DND-41 (cell line): ENCODE measurements around the gene ACAT2.
A peak's percentile ranks its signal among the peaks of the same experiment; 100 is the strongest.

ENCODE experiments used
- ATAC-seq: fragments of 200-7000 bp; cut with Tn5 transposase; 3 replicates; pipeline ENCODE4 v1.9.1; 2021; ENCODE audit warnings: low read depth; ENCODE audit not compliant: insufficient read depth
- DNase-seq: peaks from one replicate; pipeline ENCODE4 v3.0.0-alpha.2; 2020
- H2AFZ ChIP-seq: 2 replicates; pipeline ENCODE4 v1.6.0; 2012; ENCODE audit warnings: low read depth, low read length
- H3K27ac ChIP-seq: 2 replicates; pipeline ENCODE4 v1.5.1; 2012; ENCODE audit warnings: low read length, inconsistent platforms
- H3K27me3 ChIP-seq: fragments of 200-600 bp; sonication (generic); 2 replicates; pipeline ENCODE4 v1.6.0; 2012; ENCODE audit warnings: low read length, mild to moderate bottlenecking, inconsistent platforms; ENCODE audit not compliant: insufficient read depth, poor library complexity
- H3K36me3 ChIP-seq: 2 replicates; pipeline ENCODE4 v1.5.1; 2012; ENCODE audit warnings: low read length, inconsistent platforms; ENCODE audit not compliant: insufficient read depth
- H3K4me1 ChIP-seq: 2 replicates; pipeline ENCODE4 v1.5.1; 2012; ENCODE audit warnings: mild to moderate bottlenecking, low read length; ENCODE audit not compliant: insufficient read depth
- H3K4me2 ChIP-seq: 2 replicates; pipeline ENCODE4 v1.6.0; 2012; ENCODE audit warnings: mild to moderate bottlenecking, moderate library complexity, low read length, inconsistent platforms; ENCODE audit not compliant: insufficient read depth
- H3K4me3 ChIP-seq, 2 experiments: fragments of 200-600 bp in 1 of 2; shearing (Covaris generic) in 1 of 2; 2 replicates each; pipeline ENCODE4 v1.5.1; 2012 to 2016; ENCODE audit warnings: inconsistent platforms in 2 of 2, low read length in 2 of 2, mild to moderate bottlenecking in 2 of 2, low read depth in 1 of 2, moderate library complexity in 1 of 2
- H3K79me2 ChIP-seq: 2 replicates; pipeline ENCODE4 v1.6.0; 2012; ENCODE audit warnings: low read length, inconsistent platforms; ENCODE audit not compliant: insufficient read depth
- H3K9ac ChIP-seq: 2 replicates; pipeline ENCODE4 v1.6.0; 2012; ENCODE audit warnings: low read depth, mild to moderate bottlenecking, inconsistent platforms, low read length, moderate library complexity
- H3K9me3 ChIP-seq: 2 replicates; pipeline ENCODE4 v1.5.1; 2012; ENCODE audit warnings: low read length, moderate library complexity, mild to moderate bottlenecking, inconsistent platforms; ENCODE audit not compliant: insufficient read depth, severe bottlenecking
- H4K20me1 ChIP-seq: 2 replicates; pipeline ENCODE4 v1.6.0; 2012; ENCODE audit warnings: low read length; ENCODE audit not compliant: insufficient read depth
- EZH2 ChIP-seq: IDR thresholded peaks from 3 replicates; pipeline ENCODE4 v1.6.1; 2012; ENCODE audit warnings: borderline replicate concordance, low read depth, mild to moderate bottlenecking, moderate library complexity, low read length, inconsistent platforms; ENCODE audit not compliant: severe bottlenecking
- TF ChIP-seq, protein P1 (sequence below): IDR thresholded peaks from 2 replicates; pipeline ENCODE4 v1.5.1; 2012; ENCODE audit warnings: borderline replicate concordance, low read length, moderate library complexity, mild to moderate bottlenecking; ENCODE audit not compliant: poor library complexity, severe bottlenecking; ENCODE audit errors: extremely low read depth

The ACAT2 gene

GRCh38 chr6:159760602-159761057 lies 1.2 kb upstream of the ACAT2 start:
- Histone ChIP-seq H3K4me3 (peak overlapping the region; percentile 51 to 77), H3K4me1 (peaks cover 40% of the 10 kb centered on the region)
- ATAC-seq: no peak

DNA sequence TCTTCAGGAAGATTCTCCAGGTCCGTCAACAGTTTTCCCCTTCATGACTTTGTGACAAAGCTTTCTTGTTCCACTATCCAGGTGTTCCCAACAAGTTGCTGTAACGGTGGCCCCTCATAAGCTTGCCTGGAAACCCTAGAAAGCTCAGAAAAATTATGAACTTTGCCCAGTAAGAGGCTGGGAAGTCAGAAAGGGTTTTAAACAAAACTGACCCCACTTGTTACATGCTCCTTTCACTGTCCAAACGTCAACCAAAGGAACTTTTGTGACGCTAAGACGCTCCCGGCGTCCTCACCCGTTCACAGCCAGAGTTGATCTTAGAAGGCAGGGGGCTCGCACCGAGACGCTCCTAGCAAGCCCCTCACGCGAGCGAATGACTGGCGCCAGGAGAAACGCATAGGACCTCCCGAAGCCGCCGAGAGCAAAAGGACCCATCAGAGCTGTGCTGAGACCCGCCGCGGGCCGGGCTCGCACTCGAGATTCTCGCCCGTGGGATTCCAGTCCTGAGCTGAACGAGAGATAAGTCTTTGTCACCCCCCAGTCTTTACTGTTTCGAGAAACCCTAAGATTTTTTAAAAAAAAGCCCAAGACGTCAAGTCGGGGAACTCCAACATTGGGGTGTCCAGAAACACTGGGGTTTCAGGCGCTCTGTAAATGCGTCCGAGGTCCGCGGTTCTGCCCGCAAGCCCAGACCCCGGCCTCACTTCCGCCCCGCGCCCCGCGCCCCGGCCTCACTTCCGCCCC lies 544 bp upstream of the ACAT2 start:
- ATAC-seq: peak; percentile 7
- peak; percentile 53 for DNase-seq

More at GRCh38 chr6:159760602-159761057, 1.2 kb upstream of the ACAT2 start:
- Histone ChIP-seq H3K9ac (peak overlapping the region; percentile 88), H2AFZ (peak overlapping the region; percentile 85; the same call in 1 of the 2 replicates), H4K20me1 (no peaks in the 10 kb centered on the region; the same call in 1 of the 2 replicates), H3K27ac (peak overlapping the region; percentile 82), H3K36me3 (peaks cover 58% of the 10 kb centered on the region), H3K4me2 (peak overlapping the region; percentile 96), H3K79me2 (peaks cover 45% of the 10 kb centered on the region), H3K27me3 (no peaks in the 10 kb centered on the region), H3K9me3 (no peaks in the 10 kb centered on the region)
- DNase-seq: no peak
- TF ChIP-seq, protein P1, sequence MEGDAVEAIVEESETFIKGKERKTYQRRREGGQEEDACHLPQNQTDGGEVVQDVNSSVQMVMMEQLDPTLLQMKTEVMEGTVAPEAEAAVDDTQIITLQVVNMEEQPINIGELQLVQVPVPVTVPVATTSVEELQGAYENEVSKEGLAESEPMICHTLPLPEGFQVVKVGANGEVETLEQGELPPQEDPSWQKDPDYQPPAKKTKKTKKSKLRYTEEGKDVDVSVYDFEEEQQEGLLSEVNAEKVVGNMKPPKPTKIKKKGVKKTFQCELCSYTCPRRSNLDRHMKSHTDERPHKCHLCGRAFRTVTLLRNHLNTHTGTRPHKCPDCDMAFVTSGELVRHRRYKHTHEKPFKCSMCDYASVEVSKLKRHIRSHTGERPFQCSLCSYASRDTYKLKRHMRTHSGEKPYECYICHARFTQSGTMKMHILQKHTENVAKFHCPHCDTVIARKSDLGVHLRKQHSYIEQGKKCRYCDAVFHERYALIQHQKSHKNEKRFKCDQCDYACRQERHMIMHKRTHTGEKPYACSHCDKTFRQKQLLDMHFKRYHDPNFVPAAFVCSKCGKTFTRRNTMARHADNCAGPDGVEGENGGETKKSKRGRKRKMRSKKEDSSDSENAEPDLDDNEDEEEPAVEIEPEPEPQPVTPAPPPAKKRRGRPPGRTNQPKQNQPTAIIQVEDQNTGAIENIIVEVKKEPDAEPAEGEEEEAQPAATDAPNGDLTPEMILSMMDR: no peak
- no peak for TF ChIP-seq EZH2

GRCh38 chr6:159762681-159763293 lies 942 bp downstream of the ACAT2 start:
- peak overlapping the region; percentile 88 for H3K9ac ChIP-seq
- H3K4me2 ChIP-seq: peak overlapping the region; percentile 96
- no peak for TF ChIP-seq EZH2
- TF ChIP-seq, protein P1: no peak
- ATAC-seq: no peak
- H3K4me3 ChIP-seq: peak overlapping the region; percentile 74 to 77
- H2AFZ ChIP-seq: peak overlapping the region; percentile 79
- peaks cover 58% of the 10 kb centered on the region for H3K36me3 ChIP-seq
- H3K79me2 ChIP-seq: peaks cover 59% of the 10 kb centered on the region
- peaks cover 3% of the 10 kb centered on the region; the same call in 1 of the 2 replicates for H4K20me1 ChIP-seq
- H3K27me3 ChIP-seq: no peaks in the 10 kb centered on the region
- no peaks in the 10 kb centered on the region for H3K9me3 ChIP-seq
- peaks cover 43% of the 10 kb centered on the region for H3K4me1 ChIP-seq
- peak overlapping the region; percentile 97 for H3K27ac ChIP-seq
- DNase-seq: peak; percentile 24

More for the DNA sequence above, 544 bp upstream of the ACAT2 start:
- no peaks in the 10 kb centered on the region for H3K27me3 ChIP-seq
- peaks cover 59% of the 10 kb centered on the region for H3K36me3 ChIP-seq
- H3K4me1 ChIP-seq: peaks cover 40% of the 10 kb centered on the region
- peak overlapping the region; percentile 82 for H3K27ac ChIP-seq
- H4K20me1 ChIP-seq: no peaks in the 10 kb centered on the region
- peak overlapping the region; percentile 96 for H3K4me2 ChIP-seq
- TF ChIP-seq, protein P1: no peak
- no peak for TF ChIP-seq EZH2
- peaks cover 46% of the 10 kb centered on the region for H3K79me2 ChIP-seq
- H3K9ac ChIP-seq: peak overlapping the region; percentile 88
- H3K9me3 ChIP-seq: no peaks in the 10 kb centered on the region
- H3K4me3 ChIP-seq: peak overlapping the region; percentile 51 to 77
- H2AFZ ChIP-seq: peak overlapping the region; percentile 85
